ENCODE results near the gene ACR. TPM values are rescaled to one million over a fixed set of nuclear protein-coding genes. Genes with fewer than 3 reads are reported as not detected.

The ACR gene
- total RNA-seq, 1 experiment from 2014 or later, result not detected

DNA sequence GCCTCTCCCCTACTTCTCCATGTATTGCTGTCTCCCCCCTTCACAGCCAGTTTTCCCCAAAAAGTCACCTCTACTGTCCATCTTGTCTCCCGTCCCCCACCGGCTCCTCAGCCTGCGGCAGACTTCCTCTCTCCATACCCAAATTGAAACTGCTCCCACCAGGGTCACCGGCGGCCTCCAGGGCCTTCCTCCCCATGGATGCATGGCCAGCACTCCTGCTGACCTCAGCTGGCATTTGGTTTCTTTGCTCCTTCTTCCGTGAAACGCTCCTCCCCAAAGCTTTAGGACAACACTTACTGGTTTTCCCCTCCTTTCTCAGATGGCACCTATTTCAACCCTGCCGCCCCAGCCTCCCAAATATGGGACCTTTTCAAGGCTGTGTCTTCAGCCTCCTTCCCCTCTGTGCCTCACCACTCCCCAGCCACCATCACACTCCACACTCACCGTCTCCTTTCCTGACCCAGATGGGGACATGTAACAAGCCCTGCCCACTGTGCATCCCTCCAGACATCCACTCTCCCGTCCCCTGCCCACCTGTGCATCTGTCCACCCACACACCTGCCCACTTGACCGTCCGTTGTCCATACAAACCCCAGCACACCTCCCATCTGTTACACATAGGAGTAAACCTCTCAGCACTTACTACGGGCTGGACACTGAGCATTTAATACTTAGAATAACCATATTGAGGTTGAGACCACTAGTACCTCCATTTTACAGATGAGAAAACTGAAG lies 21.5 kb upstream of the ACR start:
- no peak for DNase-seq (ENCODE audit: low read depth)

DNA sequence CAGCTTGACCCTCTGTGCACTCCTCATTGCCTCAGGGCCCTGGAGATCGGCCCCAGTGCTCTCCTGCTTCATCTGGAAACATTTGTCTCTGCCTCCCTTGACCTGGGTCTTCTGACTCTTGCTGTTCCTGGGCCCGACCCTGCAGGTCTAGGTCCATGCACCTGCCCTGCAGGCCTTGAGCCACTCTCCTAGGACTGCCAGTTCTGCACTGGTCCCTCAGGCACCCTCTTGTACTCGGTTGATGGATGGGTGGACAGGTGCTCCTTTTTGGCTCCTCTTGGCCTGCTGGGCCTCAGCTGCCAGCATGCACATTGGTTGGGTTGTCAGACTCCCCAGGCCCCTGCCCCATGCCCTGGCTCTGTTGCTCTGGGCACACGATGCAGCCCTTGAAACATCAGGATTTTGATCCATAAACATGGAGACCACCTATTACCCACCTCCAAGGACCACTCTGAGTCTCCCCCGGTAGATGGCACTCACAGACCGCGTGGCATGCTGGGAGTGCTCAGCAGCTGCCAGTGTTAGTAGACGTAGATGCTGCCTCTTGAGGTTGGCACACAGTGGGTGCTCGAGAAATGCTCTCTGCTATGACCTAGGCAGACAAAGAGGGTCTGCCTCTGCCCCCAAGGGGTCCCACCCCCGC lies 20.2 kb upstream of the ACR start:
- no peak for DNase-seq (ENCODE audit: low read depth)

DNA sequence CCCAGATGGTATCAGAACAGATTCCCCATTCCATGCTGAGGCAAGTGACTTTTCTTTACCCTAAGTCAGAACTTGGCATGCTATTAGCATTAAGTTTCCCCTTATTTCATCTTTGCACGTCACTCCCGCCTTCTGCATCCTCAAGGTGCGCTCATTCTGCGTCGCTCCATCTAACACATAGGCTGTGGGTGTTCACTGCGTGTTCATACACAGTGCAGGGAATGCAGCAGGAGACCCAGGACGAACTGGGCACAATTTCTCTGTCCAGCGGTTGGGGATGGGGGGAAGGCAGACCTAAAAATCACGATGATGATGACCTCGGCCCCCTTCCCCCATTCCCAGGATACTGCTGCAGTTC lies 19.7 kb upstream of the ACR start:
- no peak for DNase-seq (ENCODE audit: low read depth)

DNA sequence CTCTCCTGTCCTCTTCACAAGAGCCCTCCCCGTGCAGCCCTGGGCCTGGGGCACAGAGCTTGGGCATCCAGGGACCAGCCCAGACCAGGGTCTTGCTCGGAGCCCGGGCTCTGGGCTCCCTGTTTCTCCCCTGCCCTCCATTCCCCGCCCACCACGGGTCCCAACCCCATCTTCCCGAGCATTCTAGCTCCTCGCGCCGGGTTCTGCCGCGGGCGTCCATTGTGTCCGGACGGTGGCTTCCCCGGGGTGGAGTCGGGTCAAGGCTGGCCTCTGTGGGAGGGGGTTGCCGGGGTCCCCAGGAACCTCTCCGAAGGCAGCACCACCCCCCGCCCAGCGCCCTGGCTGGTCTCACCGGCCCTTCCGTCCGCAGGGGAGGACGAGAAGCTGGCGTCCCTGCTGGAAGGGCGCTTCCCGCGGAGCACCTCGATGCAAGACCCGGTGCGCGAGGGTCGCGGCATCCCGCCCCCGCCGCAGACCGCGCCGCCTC lies 18.1 kb upstream of the ACR start:
- DNase-seq (ENCODE audit: low read depth), result no peak

DNA sequence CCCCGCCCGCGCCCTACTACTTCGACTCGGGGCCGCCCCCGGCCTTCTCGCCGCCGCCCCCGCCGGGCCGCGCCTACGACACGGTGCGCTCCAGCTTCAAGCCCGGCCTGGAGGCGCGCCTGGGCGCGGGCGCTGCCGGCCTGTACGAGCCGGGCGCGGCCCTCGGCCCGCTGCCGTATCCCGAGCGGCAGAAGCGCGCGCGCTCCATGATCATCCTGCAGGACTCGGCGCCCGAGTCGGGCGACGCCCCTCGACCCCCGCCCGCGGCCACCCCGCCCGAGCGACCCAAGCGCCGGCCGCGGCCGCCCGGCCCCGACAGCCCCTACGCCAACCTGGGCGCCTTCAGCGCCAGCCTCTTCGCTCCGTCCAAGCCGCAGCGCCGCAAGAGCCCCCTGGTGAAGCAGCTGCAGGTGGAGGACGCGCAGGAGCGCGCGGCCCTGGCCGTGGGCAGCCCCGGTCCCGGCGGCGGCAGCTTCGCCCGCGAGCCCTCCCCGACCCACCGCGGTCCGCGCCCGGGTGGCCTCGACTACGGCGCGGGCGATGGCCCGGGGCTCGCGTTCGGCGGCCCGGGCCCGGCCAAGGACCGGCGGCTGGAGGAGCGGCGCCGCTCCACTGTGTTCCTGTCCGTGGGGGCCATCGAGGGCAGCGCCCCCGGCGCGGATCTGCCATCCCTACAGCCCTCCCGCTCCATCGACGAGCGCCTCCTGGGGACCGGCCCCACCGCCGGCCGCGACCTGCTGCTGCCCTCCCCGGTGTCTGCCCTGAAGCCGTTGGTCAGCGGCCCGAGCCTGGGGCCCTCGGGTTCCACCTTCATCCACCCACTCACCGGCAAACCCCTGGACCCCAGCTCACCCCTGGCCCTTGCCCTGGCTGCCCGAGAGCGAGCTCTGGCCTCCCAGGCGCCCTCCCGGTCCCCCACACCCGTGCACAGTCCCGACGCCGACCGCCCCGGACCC lies 17.4 kb upstream of the ACR start:
- DNase-seq (ENCODE audit: low read depth), result no peak

DNA sequence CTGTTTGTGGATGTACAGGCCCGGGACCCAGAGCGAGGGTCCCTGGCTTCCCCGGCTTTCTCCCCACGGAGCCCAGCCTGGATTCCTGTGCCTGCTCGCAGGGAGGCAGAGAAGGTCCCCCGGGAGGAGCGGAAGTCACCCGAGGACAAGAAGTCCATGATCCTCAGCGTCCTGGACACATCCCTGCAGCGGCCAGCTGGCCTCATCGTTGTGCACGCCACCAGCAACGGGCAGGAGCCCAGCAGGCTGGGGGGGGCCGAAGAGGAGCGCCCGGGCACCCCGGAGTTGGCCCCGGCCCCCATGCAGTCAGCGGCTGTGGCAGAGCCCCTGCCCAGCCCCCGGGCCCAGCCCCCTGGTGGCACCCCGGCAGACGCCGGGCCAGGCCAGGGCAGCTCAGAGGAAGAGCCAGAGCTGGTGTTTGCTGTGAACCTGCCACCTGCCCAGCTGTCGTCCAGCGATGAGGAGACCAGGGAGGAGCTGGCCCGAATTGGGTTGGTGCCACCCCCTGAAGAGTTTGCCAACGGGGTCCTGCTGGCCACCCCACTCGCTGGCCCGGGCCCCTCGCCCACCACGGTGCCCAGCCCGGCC lies 16.7 kb upstream of the ACR start:
- DNase-seq (ENCODE audit: low read depth), result no peak

DNA sequence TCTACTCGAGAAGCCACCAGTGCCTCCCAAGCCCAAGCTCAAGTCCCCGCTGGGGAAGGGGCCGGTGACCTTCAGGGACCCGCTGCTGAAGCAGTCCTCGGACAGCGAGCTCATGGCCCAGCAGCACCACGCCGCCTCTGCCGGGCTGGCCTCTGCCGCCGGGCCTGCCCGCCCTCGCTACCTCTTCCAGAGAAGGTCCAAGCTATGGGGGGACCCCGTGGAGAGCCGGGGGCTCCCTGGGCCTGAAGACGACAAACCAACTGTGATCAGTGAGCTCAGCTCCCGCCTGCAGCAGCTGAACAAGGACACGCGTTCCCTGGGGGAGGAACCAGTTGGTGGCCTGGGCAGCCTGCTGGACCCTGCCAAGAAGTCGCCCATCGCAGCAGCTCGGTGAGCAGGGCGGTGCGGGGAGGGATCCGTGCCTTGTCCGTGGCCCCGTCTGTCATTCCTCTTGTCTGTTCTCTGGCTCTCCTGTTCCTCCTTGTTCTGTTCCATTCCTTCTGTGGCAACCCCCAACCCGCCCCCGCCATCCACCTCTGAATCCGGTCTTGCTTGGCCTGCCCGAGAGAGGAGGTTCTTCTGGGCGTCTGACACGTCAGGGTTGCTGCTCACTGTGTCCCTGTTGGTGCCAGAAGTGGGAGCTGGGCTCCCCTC lies 15.8 kb upstream of the ACR start:
- DNase-seq (ENCODE audit: low read depth), result no peak

DNA sequence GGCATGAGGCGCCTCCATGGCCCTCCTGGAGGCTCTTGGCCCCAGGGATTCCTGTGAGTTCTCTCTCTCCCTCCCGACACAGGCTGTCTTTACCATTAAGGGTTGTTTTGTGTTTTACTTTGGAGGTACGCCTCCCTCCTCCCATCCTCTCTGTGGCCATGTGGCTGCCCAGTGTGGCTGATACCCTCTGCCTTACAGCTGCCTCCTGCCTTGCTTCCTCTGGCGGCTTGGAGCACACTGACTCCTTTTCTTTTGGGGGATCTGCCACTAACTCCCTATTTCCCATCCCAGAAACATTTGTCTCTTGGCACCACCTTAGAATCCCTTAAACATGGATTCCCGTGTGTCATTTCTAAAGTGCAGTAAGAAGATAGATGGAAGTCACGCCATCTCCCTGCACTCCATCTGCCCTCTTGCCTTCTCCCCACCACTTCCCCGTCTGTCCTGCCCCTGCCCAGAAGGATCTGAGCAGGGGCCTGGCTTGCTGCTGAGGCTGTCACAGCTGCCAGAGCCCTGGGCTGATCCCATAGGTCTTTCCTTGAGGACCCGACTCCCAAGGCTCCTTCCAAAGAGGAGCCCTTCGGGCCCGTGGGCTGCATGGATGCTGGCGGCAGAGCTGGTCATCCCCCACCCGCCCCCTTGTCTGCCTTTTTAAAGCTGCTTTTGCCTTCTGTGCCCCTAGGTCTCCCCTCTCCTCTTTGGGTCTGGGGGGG lies 15.1 kb upstream of the ACR start:
- no peak for DNase-seq (ENCODE audit: low read depth)

DNA sequence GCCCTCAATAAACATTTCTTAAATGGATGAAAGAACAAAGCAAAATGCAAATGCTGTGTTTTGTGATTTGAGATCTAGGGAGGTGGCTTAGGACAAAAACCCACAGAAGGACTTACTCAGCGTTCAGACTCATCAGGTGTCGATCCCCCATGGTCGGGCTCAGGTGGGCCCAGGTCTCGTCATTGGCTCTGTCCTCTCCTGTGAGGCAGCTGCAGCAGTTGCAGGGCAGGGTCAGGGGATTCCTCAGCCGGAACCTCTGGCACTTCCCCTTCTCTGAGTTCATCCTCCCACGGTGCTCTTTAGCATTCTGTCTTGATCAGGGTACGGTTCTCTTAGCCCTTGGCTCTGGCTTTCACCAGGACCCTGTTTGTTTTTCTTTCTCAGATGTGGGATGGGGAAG lies 14.0 kb upstream of the ACR start:
- DNase-seq (ENCODE audit: low read depth), result no peak

DNA sequence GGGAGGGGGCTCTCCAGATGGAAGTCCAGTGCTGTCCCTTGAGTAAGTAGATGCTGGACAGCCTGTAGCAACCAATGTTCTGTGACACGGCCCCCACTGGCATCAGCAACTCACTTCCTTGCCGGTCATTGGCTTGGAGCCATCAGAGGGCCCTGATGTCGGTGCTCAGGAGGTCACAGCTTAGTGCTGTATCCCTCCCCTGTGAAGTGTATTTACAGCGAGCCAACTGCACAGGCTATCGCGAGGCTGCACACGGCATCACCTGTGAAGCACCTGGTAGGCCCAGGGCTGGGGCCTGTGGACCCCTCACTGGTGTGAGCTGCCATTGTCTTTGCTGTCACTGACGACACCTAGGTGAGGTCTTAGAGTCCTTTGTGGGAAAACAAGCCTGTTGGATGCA lies 13.4 kb upstream of the ACR start:
- no peak for DNase-seq (ENCODE audit: low read depth)

DNA sequence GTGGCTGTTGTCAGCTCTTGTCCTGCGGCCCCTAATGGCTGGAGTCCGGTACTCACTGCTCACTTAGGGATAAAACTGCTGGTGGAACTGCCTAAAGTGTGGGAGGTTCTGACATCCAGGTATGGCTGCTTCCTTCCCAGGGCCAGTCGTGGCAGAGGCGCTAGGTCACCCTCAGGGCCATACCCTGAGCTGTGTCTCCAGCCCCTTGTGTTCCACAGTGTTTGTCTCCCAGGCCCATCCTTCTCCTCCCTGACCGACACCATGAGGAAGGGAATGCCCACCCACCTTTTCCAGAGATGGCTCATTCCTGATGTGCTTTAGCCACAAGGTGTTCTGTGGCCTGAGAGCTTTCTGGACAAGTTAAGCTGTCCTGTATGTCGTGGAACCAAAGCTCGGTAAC lies 12.4 kb upstream of the ACR start:
- DNase-seq (ENCODE audit: low read depth), result no peak

DNA sequence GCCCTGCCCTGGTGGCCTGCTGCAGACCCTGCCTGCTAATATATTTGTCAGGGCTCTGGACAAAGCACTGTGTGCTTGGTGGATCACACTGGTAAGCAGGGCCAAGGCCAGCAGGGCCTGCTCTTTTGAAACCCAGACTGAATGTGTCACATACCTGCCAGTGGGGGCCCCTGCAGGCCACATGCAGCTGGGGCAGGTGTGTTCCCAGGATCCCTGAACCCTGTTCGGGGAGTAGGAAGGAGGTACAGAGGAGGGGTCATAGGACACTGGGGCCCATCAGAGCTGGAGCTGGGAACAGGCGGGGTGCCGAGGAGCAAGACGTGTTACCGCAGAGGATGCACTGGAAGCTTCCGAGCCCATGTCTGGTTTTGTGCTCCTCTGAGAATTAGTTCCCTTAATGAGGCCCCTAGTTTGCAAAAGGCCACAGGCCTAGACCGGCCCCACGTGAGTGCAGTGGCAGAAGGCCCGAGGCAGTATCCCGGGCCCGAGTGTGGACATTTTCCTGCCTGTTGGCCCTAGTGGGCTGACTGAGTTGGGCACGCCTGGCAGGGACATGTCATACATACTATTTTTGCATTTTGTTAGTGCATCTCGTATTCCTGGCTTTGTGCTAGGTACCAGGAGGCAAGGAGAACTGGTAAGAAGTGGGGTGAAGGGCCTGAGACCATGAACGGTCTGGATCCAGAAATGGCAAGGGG lies 11.2 kb upstream of the ACR start:
- DNase-seq (ENCODE audit: low read depth), result no peak

DNA sequence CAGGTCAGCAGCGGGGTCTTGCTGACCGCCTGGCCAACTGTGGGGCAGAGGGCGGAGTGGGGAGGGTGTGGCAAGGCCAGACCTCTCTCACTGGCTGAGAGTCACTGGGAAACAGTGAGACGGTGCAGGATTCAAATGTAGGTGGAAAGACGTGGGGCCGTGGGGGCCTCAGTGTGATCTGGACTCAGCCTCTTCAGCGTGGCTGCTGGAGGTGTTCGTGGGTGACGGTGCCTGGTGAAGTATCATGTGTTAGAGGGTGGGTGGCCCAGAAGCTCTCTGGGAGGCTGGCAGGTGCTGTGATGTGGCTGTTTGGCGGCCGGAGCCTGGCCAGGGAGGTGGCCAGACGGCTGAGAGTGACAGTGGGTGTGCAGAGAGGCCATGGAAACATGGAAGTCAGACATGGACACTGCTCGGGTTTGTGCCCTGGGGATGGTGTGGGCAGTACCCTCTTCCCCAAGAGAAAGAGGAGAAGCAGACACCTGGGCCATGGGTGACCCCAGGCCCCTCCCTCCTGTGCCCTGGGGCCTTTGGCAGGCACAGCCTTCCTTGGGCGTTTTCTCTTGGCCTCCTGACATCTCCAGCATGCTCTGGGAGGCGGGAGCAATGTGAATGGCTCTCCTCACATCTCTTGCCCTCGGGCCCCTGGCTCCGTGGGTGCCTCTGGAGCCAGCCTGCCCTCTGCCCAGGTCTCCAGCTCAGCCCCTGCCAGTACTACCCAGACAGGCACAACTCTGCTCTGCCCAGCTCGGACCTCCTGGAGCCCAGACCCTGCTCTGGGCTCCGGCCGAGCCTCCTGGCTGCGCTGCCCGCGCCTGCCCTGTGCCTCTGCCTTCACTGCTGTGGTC lies 10.1 kb upstream of the ACR start:
- DNase-seq (ENCODE audit: low read depth), result no peak

DNA sequence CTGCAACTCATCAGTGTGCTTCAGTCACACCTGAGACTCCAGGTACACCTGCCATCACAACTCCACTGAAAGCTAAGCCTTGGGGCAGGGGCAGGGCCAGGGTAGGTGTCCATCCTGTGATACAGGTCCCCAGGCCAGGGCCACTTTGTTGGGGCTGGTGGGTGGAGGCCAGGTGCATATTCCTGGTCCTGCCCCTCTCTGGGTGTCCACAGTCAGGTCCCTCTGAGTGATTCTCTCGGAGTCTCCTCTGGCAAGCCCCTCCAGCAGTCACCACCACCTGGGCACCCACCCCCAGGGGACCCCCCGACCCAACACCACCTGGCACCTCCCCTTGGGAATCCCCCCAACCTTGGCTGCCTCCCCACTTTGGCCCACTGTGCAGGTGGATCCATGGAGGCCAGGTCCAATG lies 9.5 kb upstream of the ACR start:
- no peak for DNase-seq (ENCODE audit: low read depth)

DNA sequence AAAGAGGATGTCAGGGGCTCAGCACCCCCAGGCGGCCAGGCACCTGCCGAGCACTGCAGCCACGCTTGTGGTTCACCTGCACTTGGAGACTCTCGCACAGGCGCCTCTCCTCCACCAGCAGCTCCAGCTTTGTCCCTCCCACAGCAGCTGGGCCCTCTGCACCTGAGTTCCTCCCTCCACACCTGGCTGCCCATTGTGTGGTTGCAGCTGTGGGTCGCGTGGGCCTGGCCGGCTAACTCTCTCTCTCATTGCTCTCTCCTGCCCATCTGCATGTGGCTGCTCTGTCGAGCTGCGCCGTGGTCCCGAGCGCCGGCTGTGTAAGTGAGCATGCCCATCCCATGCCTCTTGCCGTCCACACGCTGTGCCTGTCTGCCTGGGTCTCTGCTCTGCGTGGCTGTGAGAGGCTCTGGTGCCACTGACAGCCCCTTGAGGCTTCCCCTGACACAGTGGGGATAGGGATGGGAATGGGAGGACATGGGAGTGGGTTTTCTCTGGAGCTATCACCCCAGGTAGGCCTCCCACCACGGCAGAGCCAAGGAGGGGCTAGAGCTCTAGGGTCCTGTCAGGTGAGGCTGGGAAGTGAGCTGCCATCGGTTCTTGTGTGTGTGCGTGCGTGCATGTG lies 8.5 kb upstream of the ACR start:
- DNase-seq (ENCODE audit: low read depth), result no peak

DNA sequence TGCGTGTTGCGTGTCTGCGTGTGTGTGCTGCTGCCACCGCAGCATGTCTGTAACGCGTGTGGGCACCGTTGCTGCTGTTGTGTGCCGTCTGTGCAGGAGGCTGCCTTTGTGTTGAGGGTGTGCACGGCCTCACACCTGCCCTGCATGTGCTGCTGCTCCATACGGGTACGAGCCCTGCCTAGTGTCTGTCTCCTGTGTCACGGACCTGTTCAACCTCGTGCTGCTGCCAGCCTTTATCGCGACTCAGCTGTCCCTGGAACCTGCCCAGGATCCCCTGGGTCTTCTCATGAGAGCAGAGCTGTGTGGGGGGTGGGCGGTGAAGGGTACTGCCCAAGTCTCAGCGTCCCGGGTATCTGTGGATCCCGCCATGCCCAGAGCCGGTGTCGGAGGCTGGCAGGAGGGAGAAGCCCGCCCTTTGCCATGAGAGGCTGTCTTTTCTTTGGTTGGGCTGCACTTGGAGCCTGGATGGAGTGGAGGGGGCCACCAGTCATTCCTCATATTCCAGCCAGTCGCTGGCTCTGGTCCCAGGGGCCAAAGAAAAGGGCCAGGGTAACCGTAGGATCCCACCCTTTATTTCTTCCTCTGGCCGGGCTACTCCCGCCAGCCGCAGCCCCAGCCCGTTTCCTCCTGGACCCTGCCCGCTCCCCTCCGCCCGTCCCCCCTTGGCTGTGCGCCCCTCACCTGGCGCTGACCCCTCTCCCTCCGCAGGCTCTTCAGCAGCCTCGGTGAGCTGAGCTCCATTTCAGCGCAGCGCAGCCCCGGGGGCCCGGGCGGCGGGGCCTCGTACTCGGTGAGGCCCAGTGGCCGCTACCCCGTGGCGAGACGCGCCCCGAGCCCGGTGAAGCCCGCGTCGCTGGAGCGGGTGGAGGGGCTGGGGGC lies 7.8 kb upstream of the ACR start:
- no peak for DNase-seq (ENCODE audit: low read depth)

DNA sequence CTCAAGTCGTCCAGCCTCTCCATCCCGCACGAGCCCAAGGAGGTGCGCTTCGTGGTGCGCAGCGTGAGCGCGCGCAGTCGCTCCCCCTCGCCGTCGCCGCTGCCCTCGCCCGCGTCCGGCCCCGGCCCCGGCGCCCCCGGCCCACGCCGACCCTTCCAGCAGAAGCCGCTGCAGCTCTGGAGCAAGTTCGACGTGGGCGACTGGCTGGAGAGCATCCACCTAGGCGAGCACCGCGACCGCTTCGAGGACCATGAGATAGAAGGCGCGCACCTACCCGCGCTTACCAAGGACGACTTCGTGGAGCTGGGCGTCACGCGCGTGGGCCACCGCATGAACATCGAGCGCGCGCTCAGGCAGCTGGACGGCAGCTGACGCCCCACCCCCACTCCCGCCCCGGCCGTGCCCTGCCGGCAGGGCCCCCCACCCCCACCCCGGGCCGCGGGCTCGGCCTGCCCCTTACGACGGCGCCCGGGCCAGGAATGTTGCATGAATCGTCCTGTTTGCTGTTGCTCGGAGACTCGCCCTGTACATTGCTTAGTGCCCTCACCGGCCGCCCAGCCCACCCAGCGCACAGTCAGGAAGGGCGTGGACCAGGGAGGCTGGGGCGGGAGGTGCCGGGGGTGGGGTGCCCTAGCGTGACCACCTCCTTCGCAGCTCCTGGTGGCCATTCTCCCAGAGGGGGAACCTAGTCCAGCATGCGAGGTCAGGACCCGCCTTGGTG lies 6.9 kb upstream of the ACR start:
- no peak for DNase-seq (ENCODE audit: low read depth)
